PC-3 (cell line): ENCODE measurements around the gene HDAC9.

Experiments used
- EZH2 ChIP-seq: fragments of 300-600 bp; sonication (generic); IDR thresholded peaks from one replicate; pipeline ENCODE4 v1.6.1; 2017; ENCODE audit warnings: antibody characterized with exemption, mild to moderate bottlenecking, low read length; ENCODE audit not compliant: unreplicated experiment
- EZH2phosphoT487 ChIP-seq: fragments of 300-600 bp; sonication (generic); IDR thresholded peaks from 2 replicates; pipeline ENCODE4 v1.6.1; 2018; ENCODE audit warnings: mild to moderate bottlenecking, antibody characterized with exemption, low read length, borderline replicate concordance
- TF ChIP-seq, protein P1 (sequence below): fragments of 300-600 bp; sonication (generic); conservative IDR thresholded peaks from 2 replicates; pipeline ENCODE4 v1.5.1; 2017; ENCODE audit warnings: antibody characterized with exemption, low read depth, mild to moderate bottlenecking, low read length

DNA sequence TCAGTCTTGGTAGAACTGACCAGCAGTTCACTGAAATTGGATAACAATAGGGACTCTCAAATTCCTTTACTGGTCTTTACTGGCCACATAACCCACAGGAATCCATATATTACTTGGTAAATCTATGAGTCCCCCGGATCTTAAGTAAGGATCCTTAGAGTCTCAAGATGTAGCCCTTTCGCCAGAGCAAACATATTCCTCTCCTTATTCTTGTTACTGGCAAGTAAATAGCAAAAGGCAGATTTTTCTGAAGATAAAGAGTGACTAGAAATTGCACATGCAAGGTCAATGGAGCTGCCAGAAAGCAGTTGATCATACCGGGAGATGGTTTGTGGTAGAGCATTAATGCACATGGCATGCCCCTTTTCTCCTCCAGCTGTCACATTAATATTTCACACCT is 283.0 kb downstream of the HDAC9 start:
- TF ChIP-seq, protein P1, sequence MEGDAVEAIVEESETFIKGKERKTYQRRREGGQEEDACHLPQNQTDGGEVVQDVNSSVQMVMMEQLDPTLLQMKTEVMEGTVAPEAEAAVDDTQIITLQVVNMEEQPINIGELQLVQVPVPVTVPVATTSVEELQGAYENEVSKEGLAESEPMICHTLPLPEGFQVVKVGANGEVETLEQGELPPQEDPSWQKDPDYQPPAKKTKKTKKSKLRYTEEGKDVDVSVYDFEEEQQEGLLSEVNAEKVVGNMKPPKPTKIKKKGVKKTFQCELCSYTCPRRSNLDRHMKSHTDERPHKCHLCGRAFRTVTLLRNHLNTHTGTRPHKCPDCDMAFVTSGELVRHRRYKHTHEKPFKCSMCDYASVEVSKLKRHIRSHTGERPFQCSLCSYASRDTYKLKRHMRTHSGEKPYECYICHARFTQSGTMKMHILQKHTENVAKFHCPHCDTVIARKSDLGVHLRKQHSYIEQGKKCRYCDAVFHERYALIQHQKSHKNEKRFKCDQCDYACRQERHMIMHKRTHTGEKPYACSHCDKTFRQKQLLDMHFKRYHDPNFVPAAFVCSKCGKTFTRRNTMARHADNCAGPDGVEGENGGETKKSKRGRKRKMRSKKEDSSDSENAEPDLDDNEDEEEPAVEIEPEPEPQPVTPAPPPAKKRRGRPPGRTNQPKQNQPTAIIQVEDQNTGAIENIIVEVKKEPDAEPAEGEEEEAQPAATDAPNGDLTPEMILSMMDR, result no peak
- no peak for TF ChIP-seq EZH2
- TF ChIP-seq EZH2phosphoT487, result no peak
